HepG2 (cell line): ENCODE data around the gene CCDC106. TPM values are rescaled to one million over a fixed set of nuclear protein-coding genes. Genes with fewer than 3 reads are reported as not detected.
A peak's percentile ranks its signal among the peaks of the same experiment; 100 is the strongest.

Source experiments
- AHDC1 ChIP-seq: sonication (generic); formaldehyde crosslinking; IDR thresholded peaks from 2 replicates; pipeline ENCODE4 v1.5.1; 2020; ENCODE audit warnings: mild to moderate bottlenecking, missing genetic modification reagents, borderline replicate concordance
- ATRX ChIP-seq: sonication (generic); formaldehyde crosslinking; IDR thresholded peaks from 2 replicates; pipeline ENCODE4 v1.4.0; 2020; ENCODE audit warnings: missing genetic modification reagents, borderline replicate concordance
- CBX1 ChIP-seq: IDR thresholded peaks from one replicate; pipeline ENCODE4 v1.6.1; 2016; ENCODE audit warnings: antibody characterized with exemption, low read depth
- GABPA ChIP-seq, 2 experiments: IDR thresholded peaks; 2 replicates each; pipeline ENCODE4 v1.6.1; 2011 to 2016; ENCODE audit warnings: low read depth in 2 of 2, low read length in 1 of 2, missing biosample characterization in 1 of 2, missing genetic modification characterization in 1 of 2
- GATAD1 ChIP-seq: IDR thresholded peaks from 2 replicates; pipeline ENCODE4 v1.6.1; 2016; ENCODE audit warnings: missing genetic modification reagents, missing compliant biosample characterization
- HDAC1 ChIP-seq: sonication (generic); formaldehyde crosslinking; IDR thresholded peaks from 2 replicates; pipeline ENCODE4 v1.5.1; 2020; ENCODE audit warnings: mild to moderate bottlenecking, missing genetic modification reagents
- HDAC2 ChIP-seq: sonication (generic); formaldehyde crosslinking; IDR thresholded peaks from 2 replicates; pipeline ENCODE4 v1.4.0; 2020; ENCODE audit warnings: missing genetic modification reagents
- HHEX ChIP-seq: IDR thresholded peaks from 2 replicates; pipeline ENCODE4 v1.6.1; 2016; ENCODE audit warnings: control low read depth
- MXI1 ChIP-seq: IDR thresholded peaks from 3 replicates; pipeline ENCODE4 v1.6.1; 2012; ENCODE audit warnings: low read depth, low read length, inconsistent platforms, borderline replicate concordance
- NFE2 ChIP-seq: sonication (generic); formaldehyde crosslinking; IDR thresholded peaks from 2 replicates; pipeline ENCODE4 v1.4.0; 2020; ENCODE audit warnings: missing genetic modification reagents
- PAF1 ChIP-seq: IDR thresholded peaks from 2 replicates; pipeline ENCODE4 v1.6.1; 2016; ENCODE audit warnings: missing genetic modification reagents, missing compliant biosample characterization
- POGZ ChIP-seq: sonication (generic); formaldehyde crosslinking; IDR thresholded peaks from 2 replicates; pipeline ENCODE4 v1.4.0; 2020; ENCODE audit warnings: mild to moderate bottlenecking, missing genetic modification reagents
- PREB ChIP-seq: sonication (generic); formaldehyde crosslinking; IDR thresholded peaks from 2 replicates; pipeline ENCODE4 v1.4.0; 2020; ENCODE audit warnings: missing genetic modification reagents
- SPEN ChIP-seq: sonication (generic); formaldehyde crosslinking; IDR thresholded peaks from 2 replicates; pipeline ENCODE4 v1.5.1; 2020; ENCODE audit warnings: low read depth, mild to moderate bottlenecking, missing genetic modification reagents
- SRY ChIP-seq: sonication (generic); formaldehyde crosslinking; IDR thresholded peaks from 2 replicates; pipeline ENCODE4 v1.8.0; 2022; ENCODE audit warnings: mild to moderate bottlenecking, missing genetic modification reagents
- TBX2 ChIP-seq: sonication (generic); formaldehyde crosslinking; IDR thresholded peaks from 2 replicates; pipeline ENCODE4 v1.5.0; 2020; ENCODE audit warnings: missing genetic modification reagents, mild to moderate bottlenecking, borderline replicate concordance
- TCF12 ChIP-seq, 2 experiments: fragments of 450-650 bp in 1 of 2; sonication (generic) in 1 of 2; formaldehyde crosslinking in 1 of 2; IDR thresholded peaks; 2 replicates each; pipeline versions ENCODE4 v1.6.1 to v1.8.0; 2017 to 2022; ENCODE audit warnings: antibody characterized with exemption in 1 of 2, mild to moderate bottlenecking in 1 of 2, missing genetic modification reagents in 1 of 2, moderate library complexity in 1 of 2
- ZBTB38 ChIP-seq: sonication (generic); formaldehyde crosslinking; IDR thresholded peaks from 2 replicates; pipeline ENCODE4 v1.5.1; 2020; ENCODE audit warnings: mild to moderate bottlenecking, missing genetic modification reagents
- ZNF121 ChIP-seq: sonication (generic); formaldehyde crosslinking; IDR thresholded peaks from 2 replicates; pipeline ENCODE4 v1.5.0; 2020; ENCODE audit warnings: mild to moderate bottlenecking, missing genetic modification reagents
- ZNF510 ChIP-seq: sonication (generic); formaldehyde crosslinking; IDR thresholded peaks from 2 replicates; pipeline ENCODE4 v1.4.0; 2020; ENCODE audit warnings: low read depth, mild to moderate bottlenecking, missing genetic modification reagents
- ZNF563 ChIP-seq: sonication (generic); formaldehyde crosslinking; IDR thresholded peaks from 2 replicates; pipeline ENCODE4 v1.8.0; 2022; ENCODE audit warnings: mild to moderate bottlenecking, moderate library complexity, missing genetic modification reagents
- ZNF567 ChIP-seq: sonication (generic); formaldehyde crosslinking; IDR thresholded peaks from 2 replicates; pipeline ENCODE4 v1.8.1; 2023; ENCODE audit warnings: mild to moderate bottlenecking, missing genetic modification reagents, borderline replicate concordance
- ZNF737 ChIP-seq: sonication (generic); formaldehyde crosslinking; IDR thresholded peaks from 2 replicates; pipeline ENCODE4 v1.5.0; 2020; ENCODE audit warnings: missing genetic modification reagents, mild to moderate bottlenecking, borderline replicate concordance
- ZNF782 ChIP-seq: sonication (generic); formaldehyde crosslinking; IDR thresholded peaks from 2 replicates; pipeline ENCODE4 v1.4.0; 2020; ENCODE audit warnings: missing genetic modification reagents, mild to moderate bottlenecking, borderline replicate concordance
- ZNF839 ChIP-seq: sonication (generic); formaldehyde crosslinking; IDR thresholded peaks from 2 replicates; pipeline ENCODE4 v1.4.0; 2020; ENCODE audit warnings: missing genetic modification reagents, mild to moderate bottlenecking, borderline replicate concordance
- polyA plus RNA-seq, 8 experiments: library from polyadenylated mRNA; depleted of rRNA in 3 of 8; stranded (reverse) in 7 of 8; unstranded in 1 of 8; fragments of >200 nt; fragmentation: Illumina TruSeq in 4 of 8; extraction: Trizol in 4 of 8; gene quantifications; 2 replicates each; pipeline versions ENCODE4 v1.2.1 to v1.2.3, GENCODE V29; 2011 to 2016; ENCODE audit warnings: low read depth in 4 of 8, missing spikeins in 1 of 8, mixed read lengths in 1 of 8; ENCODE audit not compliant: insufficient read depth in 1 of 8
- total RNA-seq, 5 experiments: library from RNA; depleted of rRNA; stranded (reverse); fragments of >200 nt; fragmentation: Illumina TruSeq; extraction: Trizol; gene quantifications; 2 replicates each; pipeline ENCODE4 v1.2.3, GENCODE V29; 2016; ENCODE audit warnings: low read depth in 1 of 5

Gene CCDC106
- total and polyA plus RNA-seq, 2 of the 13 experiments (the other 11 are each of a cell fraction or from before 2014, with no cell fraction given): 4.7 to 8.8 TPM

DNA sequence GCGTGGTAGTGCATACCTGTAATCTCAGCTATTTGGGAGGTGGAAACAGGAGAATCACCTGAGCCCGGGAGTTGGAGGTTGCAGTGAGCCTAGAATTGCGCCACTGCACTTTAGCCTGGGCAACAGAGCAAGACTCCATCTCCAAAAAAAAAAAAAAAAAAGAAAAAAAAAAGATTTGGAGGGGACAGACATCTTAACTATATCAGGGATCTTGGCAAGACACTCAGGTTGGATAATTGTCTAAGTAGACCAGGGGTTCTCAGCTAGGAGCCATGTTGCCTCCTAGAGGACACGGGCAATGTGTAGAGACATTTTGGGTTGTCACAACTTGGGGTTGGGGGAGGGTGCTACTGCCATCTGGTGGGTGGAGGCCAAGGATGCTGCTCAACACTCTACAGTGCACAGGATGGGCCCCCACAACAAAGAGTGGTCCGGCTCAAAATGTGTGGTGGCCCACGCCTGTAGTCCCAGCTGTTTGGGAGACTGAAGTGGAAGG lies 9.1 kb upstream of the CCDC106 start (continued):
- TF ChIP-seq TCF12 (IDR thresholded peaks at IDR 0.05) (no peak), TCF12 (CRISPR knock-in tag; IDR thresholded peaks at IDR 0.05) (no peak), ZNF563 (no peak), POGZ (CRISPR knock-in tag) (peak; percentile 62; the same call in 1 of the 2 replicates), CBX1 (no peak), ATRX (CRISPR knock-in tag) (no peak), ZBTB38 (CRISPR knock-in tag) (0 out of 2 replicates have a peak, but pooled peaks have one; percentile 43), NFE2 (CRISPR knock-in tag) (no peak), HDAC1 (CRISPR knock-in tag) (no peak), SPEN (no peak), ZNF121 (CRISPR knock-in tag) (peak; percentile 88), TBX2 (CRISPR knock-in tag) (no peak), MXI1 (no peak), PREB (CRISPR knock-in tag) (no peak), HDAC2 (CRISPR knock-in tag) (no peak), ZNF839 (CRISPR knock-in tag) (no peak), SRY (CRISPR knock-in tag) (no peak), PAF1 (CRISPR knock-in tag) (no peak), ZNF782 (CRISPR knock-in tag) (no peak), AHDC1 (CRISPR knock-in tag) (no peak), GABPA (IDR thresholded peaks at IDR 0.05; ENCODE audit: low read depth, low read length) (no peak), GABPA (CRISPR knock-in tag; IDR thresholded peaks at IDR 0.05; ENCODE audit: low read depth) (peak; percentile 67), GATAD1 (CRISPR knock-in tag) (peak; percentile 82), ZNF567 (CRISPR knock-in tag) (no peak), HHEX (CRISPR knock-in tag) (no peak), ZNF737 (CRISPR knock-in tag) (no peak), ZNF510 (CRISPR knock-in tag) (no peak)
